ENCODE results near the gene OR10H4.

DNA sequence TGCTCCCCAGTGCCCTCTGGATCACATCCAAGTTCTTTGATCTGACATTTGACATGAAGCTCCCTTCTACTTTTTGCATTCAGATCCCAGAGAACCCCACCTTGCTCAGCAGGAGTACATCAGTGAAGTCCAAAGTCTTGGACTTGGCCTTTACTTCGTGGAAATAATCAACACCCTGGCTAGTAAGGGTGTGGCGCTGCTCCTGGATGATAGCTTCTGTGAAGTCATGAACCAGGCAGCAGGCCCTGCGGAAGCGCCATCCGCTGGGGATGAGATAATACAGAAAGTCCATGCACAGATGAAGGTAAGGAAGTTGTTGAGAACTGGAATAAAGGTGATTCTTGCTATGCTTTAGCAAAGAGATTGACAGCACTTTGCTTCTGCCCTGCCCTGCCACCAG is 43.2 kb downstream of the OR10H4 start:
- TF ChIP-seq, protein P1, sequence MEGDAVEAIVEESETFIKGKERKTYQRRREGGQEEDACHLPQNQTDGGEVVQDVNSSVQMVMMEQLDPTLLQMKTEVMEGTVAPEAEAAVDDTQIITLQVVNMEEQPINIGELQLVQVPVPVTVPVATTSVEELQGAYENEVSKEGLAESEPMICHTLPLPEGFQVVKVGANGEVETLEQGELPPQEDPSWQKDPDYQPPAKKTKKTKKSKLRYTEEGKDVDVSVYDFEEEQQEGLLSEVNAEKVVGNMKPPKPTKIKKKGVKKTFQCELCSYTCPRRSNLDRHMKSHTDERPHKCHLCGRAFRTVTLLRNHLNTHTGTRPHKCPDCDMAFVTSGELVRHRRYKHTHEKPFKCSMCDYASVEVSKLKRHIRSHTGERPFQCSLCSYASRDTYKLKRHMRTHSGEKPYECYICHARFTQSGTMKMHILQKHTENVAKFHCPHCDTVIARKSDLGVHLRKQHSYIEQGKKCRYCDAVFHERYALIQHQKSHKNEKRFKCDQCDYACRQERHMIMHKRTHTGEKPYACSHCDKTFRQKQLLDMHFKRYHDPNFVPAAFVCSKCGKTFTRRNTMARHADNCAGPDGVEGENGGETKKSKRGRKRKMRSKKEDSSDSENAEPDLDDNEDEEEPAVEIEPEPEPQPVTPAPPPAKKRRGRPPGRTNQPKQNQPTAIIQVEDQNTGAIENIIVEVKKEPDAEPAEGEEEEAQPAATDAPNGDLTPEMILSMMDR (IDR thresholded peaks at IDR 0.05), result no peak
- TF ChIP-seq POLR2A (IDR thresholded peaks at IDR 0.05), result no peak
